ENCODE results near the gene PSMD3.

GRCh38 chr17:39946551-39947330, 33.9 kb upstream of the PSMD3 start:
- TF ChIP-seq CTCF (IDR thresholded peaks at IDR 0.05 in 8 of 11, conservative IDR thresholded peaks at IDR 0.05 in 3 of 11) (no peak), POLR2A (IDR thresholded peaks at IDR 0.05) (no peak), POLR2AphosphoS5 (IDR thresholded peaks at IDR 0.05) (no peak)
